ENCODE measurements around the gene IGSF9. TPM values are rescaled to one million over a fixed set of nuclear protein-coding genes. Genes with fewer than 3 reads are reported as not detected.

Gene IGSF9
- total RNA-seq, 1 experiment from 2014 or later = 15.6 TPM

- Histone ChIP-seq H3K9me2 (replicated peaks; ENCODE audit: low read length) (no peaks in the 10 kb centered on the region), H3K36me3 (ENCODE audit: low read depth, low read length) (no peaks in the 10 kb centered on the region), H3F3A (ENCODE audit: low read length, unreplicated experiment) (no peaks in the 10 kb centered on the region), H3K9ac (ENCODE audit: low read length) (no peak overlapping the region), H3K4me2 (ENCODE audit: low read length) (no peak overlapping the region), H3K4me3 (ENCODE audit: low read length) (no peak overlapping the region), H3K4me1 (ENCODE audit: insufficient read depth, low read length) (peaks cover 36% of the 10 kb centered on the region), H3K9me3 (ENCODE audit: low read length) (no peaks in the 10 kb centered on the region), H2AFZ (ENCODE audit: low read length) (no peak overlapping the region), H3K27ac (ENCODE audit: low read length) (no peak overlapping the region), H4K20me1 (ENCODE audit: low read length) (no peaks in the 10 kb centered on the region), H3K79me2 (ENCODE audit: low read length) (no peaks in the 10 kb centered on the region), H3K27me3 (ENCODE audit: low read length) (no peaks in the 10 kb centered on the region)
- ChIA-PET CTCF (interaction anchor here (1.0 to 2.2 kb wide), 3 partner anchors 41 to 73 kb away, joined by 5 to 12 read pairs (median 8); no protein-coding TSS in a partner anchor), POLR2A (ENCODE audit: unreplicated experiment) (interaction anchor here (0.7 kb wide), 1 partner anchor 102 kb away, joined by 5 read pairs; no protein-coding TSS in a partner anchor)
- BruUV-seq (replicated peaks) = no TSS peak
- TF ChIP-seq EZH2 (IDR thresholded peaks at IDR 0.05; ENCODE audit: low read length, unreplicated experiment) = no peak
- no peak for TF ChIP-seq CTCF (conservative IDR thresholded peaks at IDR 0.05; ENCODE audit: low read depth, low read length)
- TF ChIP-seq EZH2phosphoT487 (IDR thresholded peaks at IDR 0.05; ENCODE audit: borderline replicate concordance, low read length) = no peak
- intact Hi-C loops (cut with micrococcal nuclease) = loop anchor here (5.0 kb wide), 1 partner anchor 148 kb away; the partner anchor contains the start of gene KCNJ9
- DNase-seq (no peak), ATAC-seq (no peak)
Observed at GRCh38 chr1:159934136-159935039, 11.0 kb downstream of the IGSF9 start.

- Histone ChIP-seq H4K20me1 (ENCODE audit: low read length) (no peaks in the 10 kb centered on the region), H2AFZ (ENCODE audit: low read length) (no peak overlapping the region), H3K4me2 (ENCODE audit: low read length) (no peak overlapping the region), H3K27ac (ENCODE audit: low read length) (0 out of 2 replicates have a peak overlapping the region, but pooled peaks have one; percentile 6), H3K4me1 (ENCODE audit: insufficient read depth, low read length) (peaks cover 31% of the 10 kb centered on the region), H3K36me3 (ENCODE audit: low read depth, low read length) (no peaks in the 10 kb centered on the region; the same call in 1 of the 2 replicates), H3K27me3 (ENCODE audit: low read length) (no peaks in the 10 kb centered on the region), H3K4me3 (ENCODE audit: low read length) (no peak overlapping the region), H3K9me3 (ENCODE audit: low read length) (no peaks in the 10 kb centered on the region), H3K9ac (ENCODE audit: low read length) (no peak overlapping the region), H3K79me2 (ENCODE audit: low read length) (no peaks in the 10 kb centered on the region), H3F3A (ENCODE audit: low read length, unreplicated experiment) (no peaks in the 10 kb centered on the region), H3K9me2 (replicated peaks; ENCODE audit: low read length) (no peaks in the 10 kb centered on the region)
- ATAC-seq (no peak), DNase-seq (peak; percentile 30)
- ChIA-PET CTCF (interaction anchor here (2.2 kb wide), 1 partner anchor 74 kb away, joined by 12 read pairs; no protein-coding TSS in a partner anchor), POLR2A (ENCODE audit: unreplicated experiment) (no interaction called here)
- no TSS peak for BruUV-seq (replicated peaks)
- TF ChIP-seq EZH2 (IDR thresholded peaks at IDR 0.05; ENCODE audit: low read length, unreplicated experiment) (no peak), CTCF (conservative IDR thresholded peaks at IDR 0.05; ENCODE audit: low read depth, low read length) (no peak), EZH2phosphoT487 (IDR thresholded peaks at IDR 0.05; ENCODE audit: borderline replicate concordance, low read length) (no peak)
- intact Hi-C loops (cut with micrococcal nuclease) = no loop called here
Observed at GRCh38 chr1:159933347-159933746, 12.1 kb downstream of the IGSF9 start.

All from PC-3 (cell line).